HAP-1 (cell line): ENCODE data around the gene ENGASE.
A peak's percentile ranks its signal among the peaks of the same experiment; 100 is the strongest.

Source experiments
- DNase-seq, 2 experiments: peaks; one replicate each; pipeline ENCODE4 v3.0.0-alpha.2; 2016 to 2020; ENCODE audit warnings: low spot score in 2 of 2
- H3K27me3 ChIP-seq: fragments of 250-450 bp; sonication (Bioruptor Pico); 2 replicates; pipeline ENCODE4 v1.5.1; 2020; ENCODE audit warnings: low read depth, mild to moderate bottlenecking, moderate library complexity
- H3K36me3 ChIP-seq: fragments of 250-450 bp; sonication (Bioruptor Pico); replicated peaks from 2 replicates; pipeline ENCODE4 v1.5.1; 2020; ENCODE audit warnings: mild to moderate bottlenecking
- H3K4me1 ChIP-seq: fragments of 250-450 bp; sonication (Bioruptor Pico); 2 replicates; pipeline ENCODE4 v1.5.1; 2020; ENCODE audit warnings: mild to moderate bottlenecking
- H3K4me3 ChIP-seq: fragments of 250-450 bp; sonication (Bioruptor Pico); 2 replicates; pipeline ENCODE4 v1.5.1; 2020; ENCODE audit warnings: mild to moderate bottlenecking, moderate library complexity
- H3K9me3 ChIP-seq: fragments of 250-450 bp; sonication (Bioruptor Pico); 2 replicates; pipeline ENCODE4 v1.5.1; 2020; ENCODE audit warnings: mild to moderate bottlenecking, moderate library complexity
- in situ Hi-C: fragments of 300-500 bp; cut with MboI; formaldehyde crosslinking; loops from 3 replicates; pipeline ENCODE4 v1.14.3; 2020; ENCODE audit warnings: low sequenced_read_pairs, inconsistent platforms, mixed read lengths

The ENGASE gene

DNA sequence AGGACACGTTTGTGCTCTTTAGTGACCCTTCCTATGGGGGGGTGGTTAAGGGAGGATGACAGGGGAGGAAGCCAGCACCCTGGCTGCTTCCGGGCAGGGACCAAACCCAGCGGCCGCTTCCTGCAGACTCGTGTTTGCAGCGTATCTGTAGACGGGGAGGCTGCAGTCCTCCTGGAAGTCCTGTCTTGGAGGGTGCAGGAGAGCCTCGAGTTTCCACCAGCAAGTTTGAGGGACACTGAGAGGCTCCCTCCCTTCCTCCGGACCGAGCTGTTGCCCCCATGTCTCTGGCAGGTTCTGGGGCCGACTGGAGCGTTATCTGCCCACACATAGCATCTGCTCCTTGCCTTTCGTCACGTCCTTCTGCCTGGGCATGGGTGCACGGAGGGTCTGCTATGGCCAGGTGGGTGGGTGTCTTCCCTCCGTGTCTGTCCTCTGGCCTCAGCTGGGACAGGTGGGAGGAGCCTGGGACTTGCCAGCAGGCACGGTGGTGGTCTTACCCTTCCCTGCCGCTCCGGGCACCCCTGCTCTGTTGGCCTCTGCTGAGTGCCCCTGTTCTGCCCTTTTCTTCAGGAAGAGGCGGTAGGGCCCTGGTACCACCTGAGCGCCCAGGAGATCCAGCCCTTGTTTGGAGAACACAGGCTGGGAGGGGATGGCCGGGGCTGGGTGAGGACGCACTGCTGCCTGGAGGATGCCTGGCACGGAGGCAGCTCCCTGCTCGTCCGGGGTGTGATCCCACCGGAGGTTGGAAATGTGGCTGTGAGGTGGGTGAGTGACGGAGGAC lies 8.8 kb downstream of the ENGASE start:
- in situ Hi-C loops: loop anchor here (5.0 to 10.0 kb wide), 2 partner anchors 36 to 311 kb away; no protein-coding TSS in a partner anchor
- Histone ChIP-seq H3K4me1 (no peaks in the 10 kb centered on the region), H3K27me3 (no peaks in the 10 kb centered on the region), H3K9me3 (no peaks in the 10 kb centered on the region), H3K4me3 (no peak overlapping the region), H3K36me3 (peaks cover 40% of the 10 kb centered on the region)
- DNase-seq: no peak

DNA sequence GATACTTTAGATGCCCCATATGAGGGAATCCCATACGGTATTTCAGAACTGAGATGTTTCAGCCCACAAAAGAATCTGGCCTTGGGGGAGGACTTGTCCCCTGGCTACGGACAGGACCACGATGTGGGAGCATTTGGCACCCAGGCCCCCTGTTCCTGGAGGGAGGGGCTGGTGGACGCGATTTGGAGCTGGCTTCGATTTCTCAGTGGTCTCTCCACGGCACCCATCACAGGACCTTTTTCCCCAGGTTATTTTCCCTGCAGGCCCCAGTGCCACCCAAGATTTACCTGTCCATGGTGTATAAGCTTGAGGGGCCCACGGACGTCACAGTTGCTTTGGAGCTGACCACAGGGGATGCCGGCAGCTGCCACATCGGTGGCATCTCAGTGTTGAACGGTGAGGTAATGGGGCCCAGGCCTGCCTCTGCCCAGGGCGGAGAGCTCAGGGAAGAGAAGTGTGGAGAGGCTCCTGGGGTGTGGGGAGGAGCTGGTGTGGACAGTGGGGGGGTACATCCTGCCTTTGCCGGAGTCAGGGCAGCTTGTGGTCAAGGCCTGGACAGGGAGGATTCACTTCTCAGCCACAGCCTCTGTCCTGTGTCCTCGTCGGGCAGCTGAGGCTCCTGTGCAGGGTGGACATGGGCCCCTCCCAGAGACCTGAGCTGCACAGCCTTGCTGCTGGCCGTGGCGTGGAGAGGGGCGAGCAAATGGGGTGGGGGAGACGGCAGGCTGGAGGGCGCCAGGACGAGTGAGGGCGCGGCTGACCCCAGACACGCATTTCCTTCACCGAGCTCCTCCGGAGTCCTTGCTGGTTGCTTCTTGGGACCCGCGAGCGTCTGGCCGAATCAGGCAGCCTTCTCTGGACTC lies 9.9 kb downstream of the ENGASE start:
- DNase-seq: no peak
- Histone ChIP-seq H3K4me3 (no peak overlapping the region), H3K36me3 (peaks cover 34% of the 10 kb centered on the region), H3K9me3 (no peaks in the 10 kb centered on the region), H3K4me1 (no peaks in the 10 kb centered on the region), H3K27me3 (no peaks in the 10 kb centered on the region)
- in situ Hi-C loops: loop anchor here (5.0 to 10.0 kb wide), 2 partner anchors 37 to 310 kb away; no protein-coding TSS in a partner anchor

- Histone ChIP-seq H3K4me1 (no peaks in the 10 kb centered on the region), H3K27me3 (no peaks in the 10 kb centered on the region), H3K4me3 (no peak overlapping the region), H3K9me3 (no peaks in the 10 kb centered on the region), H3K36me3 (peaks cover 30% of the 10 kb centered on the region)
- in situ Hi-C loops: loop anchor here (10.0 kb wide), 1 partner anchor 309 kb away; no protein-coding TSS in a partner anchor
- DNase-seq: no peak
Measured at GRCh38 chr17:79085154-79085920, 10.7 kb downstream of the ENGASE start.

DNA sequence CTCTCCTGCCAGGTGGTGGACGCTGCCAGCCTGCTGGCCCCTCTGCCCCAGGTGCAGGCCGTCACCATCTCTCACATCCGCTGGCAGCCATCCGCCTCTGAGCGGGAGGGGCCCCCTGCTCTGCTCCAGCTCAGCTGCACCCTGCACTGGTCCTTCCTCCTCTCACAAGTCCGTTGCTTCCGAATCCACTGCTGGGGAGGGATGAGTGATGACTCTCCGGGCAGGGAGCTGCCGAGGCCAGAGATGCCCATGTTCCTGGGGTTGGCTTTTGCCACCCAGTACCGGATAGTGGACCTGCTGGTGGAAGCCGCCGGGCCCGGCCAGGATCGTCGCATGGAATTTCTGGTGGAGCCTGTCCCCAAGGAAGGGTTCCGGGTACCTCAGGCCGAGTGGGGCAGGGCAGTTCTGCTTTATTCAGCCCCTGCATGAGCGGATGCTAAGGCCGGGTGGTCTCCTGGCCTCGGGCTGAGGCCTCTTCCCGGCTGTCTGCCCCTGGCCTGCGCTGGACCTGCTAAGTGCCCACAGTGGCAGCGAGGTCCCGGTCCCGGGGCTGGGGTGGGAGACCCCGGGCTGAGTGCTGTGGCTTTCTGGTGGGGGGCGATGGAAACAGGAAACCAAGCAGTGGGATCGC lies 11.4 kb downstream of the ENGASE start:
- H3K27me3 ChIP-seq: no peaks in the 10 kb centered on the region
- no peak overlapping the region for H3K4me3 ChIP-seq
- H3K4me1 ChIP-seq: no peaks in the 10 kb centered on the region
- no peak for DNase-seq
- no peaks in the 10 kb centered on the region for H3K9me3 ChIP-seq
- in situ Hi-C loops: loop anchor here (10.0 kb wide), 1 partner anchor 309 kb away; no protein-coding TSS in a partner anchor
- H3K36me3 ChIP-seq: peaks cover 30% of the 10 kb centered on the region

DNA sequence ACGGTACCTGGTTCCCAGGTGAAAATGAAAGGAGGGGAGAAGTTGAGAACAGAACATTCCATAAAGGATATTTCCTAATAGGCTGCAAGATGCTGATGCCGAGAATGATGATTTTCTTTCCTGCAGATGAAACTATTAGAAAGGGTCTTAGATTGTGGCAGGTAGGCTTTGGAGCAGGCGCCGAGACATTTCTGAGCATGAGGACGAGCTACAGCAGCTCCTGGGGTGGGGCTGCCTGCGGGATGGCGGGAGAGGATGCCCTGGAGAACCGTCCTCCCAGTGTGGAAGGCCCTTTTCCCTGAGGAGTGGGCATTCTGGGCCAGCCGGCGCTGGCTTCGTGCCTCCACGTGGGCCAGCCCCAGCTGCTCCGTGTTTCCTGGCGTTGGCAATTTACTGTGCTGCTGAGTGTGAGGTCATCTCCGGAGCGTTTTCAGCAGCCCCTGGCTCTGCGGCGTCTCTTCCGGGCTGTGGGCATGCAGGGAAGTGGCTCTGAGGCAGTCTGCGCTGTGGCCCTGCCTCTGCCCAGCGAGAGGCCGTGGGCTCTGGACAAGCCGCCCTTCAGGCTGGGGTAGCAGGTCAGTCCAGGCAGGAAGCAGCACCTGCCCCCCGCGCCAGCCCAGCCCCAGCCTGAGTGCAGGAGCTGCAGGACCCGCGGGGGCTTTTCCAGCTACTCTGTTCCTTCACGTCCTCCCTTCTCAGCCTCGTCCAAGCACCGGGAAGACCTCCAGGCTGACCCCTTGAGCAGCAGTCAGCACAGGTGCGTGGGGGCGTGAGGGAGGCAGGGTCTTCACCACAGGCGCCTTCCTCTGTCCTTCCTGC lies 12.2 kb downstream of the ENGASE start:
- no peaks in the 10 kb centered on the region for H3K4me1 ChIP-seq

DNA sequence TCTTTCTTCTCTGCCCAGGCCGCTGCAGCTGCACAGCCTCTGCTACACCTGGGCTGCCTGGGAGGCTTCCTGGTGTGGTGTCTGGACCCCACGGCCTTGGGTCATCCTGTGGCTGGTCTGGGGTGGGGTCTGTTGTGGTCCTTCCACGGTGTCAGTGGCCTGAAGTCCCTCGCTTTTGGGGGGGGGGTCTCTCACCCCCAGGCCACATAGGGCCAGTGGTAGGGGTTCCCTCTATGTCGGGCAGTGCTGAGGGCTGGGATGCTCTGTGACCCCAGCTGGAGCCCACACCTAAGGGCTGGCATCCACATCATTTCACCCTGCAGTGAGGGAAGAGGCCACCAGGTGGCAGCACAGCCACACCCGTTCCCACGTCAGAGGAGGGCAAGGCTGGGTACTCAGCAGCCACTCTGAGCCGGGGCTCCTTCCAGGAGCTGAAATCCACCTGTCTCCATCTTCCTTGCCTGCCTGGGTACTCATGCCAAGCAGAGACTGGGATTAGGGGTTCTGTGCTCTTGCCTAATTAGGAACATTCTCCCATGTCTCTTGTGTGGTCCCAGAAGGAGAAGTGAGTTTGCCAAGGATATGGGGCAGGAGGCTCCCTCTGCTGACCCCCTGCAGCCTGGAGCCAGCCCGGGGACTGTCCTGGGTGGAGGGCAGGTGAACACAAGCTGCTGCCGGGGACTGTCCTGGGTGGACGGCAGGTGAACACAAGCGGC lies 13.0 kb downstream of the ENGASE start:
- Histone ChIP-seq H3K36me3 (peaks cover 22% of the 10 kb centered on the region), H3K27me3 (no peaks in the 10 kb centered on the region), H3K9me3 (no peaks in the 10 kb centered on the region), H3K4me1 (no peaks in the 10 kb centered on the region), H3K4me3 (no peak overlapping the region)
- in situ Hi-C loops: loop anchor here (10.0 kb wide), 1 partner anchor 307 kb away; no protein-coding TSS in a partner anchor
- peak; percentile 34 to 84 for DNase-seq

More for the DNA sequence above, 12.2 kb downstream of the ENGASE start:
- Histone ChIP-seq H3K4me3 (no peak overlapping the region), H3K36me3 (peaks cover 29% of the 10 kb centered on the region), H3K27me3 (no peaks in the 10 kb centered on the region), H3K9me3 (no peaks in the 10 kb centered on the region)
- in situ Hi-C loops: loop anchor here (10.0 kb wide), 1 partner anchor 308 kb away; no protein-coding TSS in a partner anchor
- DNase-seq: no peak

DNA sequence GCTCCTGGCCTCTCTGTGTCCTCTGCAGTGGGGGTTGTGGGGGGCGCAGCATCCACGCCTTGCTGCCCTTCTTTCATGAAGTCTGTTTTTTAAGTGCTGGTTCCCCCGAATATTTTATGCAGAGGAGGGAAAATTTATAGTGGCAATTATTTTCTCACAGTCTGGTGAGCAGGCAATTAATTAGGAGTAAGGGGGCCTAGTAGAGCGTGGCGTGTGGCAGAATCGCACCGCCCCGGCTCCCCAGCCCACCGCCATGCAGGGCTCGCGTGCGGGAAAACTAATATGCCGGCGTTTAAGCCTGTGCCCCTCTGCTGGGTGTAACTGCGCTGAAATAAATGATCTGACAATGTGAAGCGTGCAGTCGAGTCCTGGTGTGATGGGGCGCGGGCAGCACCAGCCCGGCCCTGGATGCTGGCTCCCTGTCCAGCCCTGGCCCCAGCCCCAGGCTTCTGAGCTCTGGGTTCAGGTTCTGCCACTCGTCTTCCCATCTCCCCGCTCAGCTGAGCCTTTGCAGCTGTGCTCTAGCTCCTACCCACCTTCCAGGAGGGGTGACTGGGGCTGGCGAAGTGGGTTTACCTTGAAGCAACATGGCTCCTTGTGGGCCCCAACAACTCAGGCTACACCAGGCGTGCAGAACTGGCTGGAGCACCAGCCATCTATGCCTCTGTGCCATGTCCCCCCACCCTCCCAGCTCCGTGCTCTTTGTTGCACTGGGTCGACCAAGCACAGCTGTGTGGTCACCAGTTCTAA lies 13.8 kb downstream of the ENGASE start:
- peaks cover 13% of the 10 kb centered on the region for H3K36me3 ChIP-seq

DNA sequence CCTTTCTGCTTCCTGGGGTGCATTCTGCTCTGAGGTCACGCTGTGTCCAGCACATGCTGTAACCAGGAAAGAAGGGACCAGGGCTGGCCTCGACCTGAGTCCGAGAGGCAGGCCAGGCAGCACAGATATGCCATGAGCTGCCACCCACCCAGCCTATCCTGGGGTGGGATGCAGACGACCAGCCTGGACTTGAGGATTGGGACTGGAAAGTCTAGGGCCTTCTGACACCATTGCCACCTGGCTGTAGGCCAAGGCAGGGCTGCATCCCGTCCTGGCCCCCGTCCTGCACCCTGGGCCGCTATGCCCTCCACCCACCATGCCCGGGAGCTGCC lies 14.3 kb downstream of the ENGASE start:
- Histone ChIP-seq H3K4me1 (no peaks in the 10 kb centered on the region), H3K36me3 (peaks cover 12% of the 10 kb centered on the region), H3K4me3 (no peak overlapping the region), H3K27me3 (no peaks in the 10 kb centered on the region), H3K9me3 (no peaks in the 10 kb centered on the region)
- in situ Hi-C loops: loop anchor here (10.0 kb wide), 1 partner anchor 306 kb away; no protein-coding TSS in a partner anchor
- no peak for DNase-seq

More for the DNA sequence above, 13.8 kb downstream of the ENGASE start:
- Histone ChIP-seq H3K27me3 (no peaks in the 10 kb centered on the region), H3K4me3 (no peak overlapping the region), H3K4me1 (no peaks in the 10 kb centered on the region), H3K9me3 (no peaks in the 10 kb centered on the region)
- in situ Hi-C loops: loop anchor here (10.0 kb wide), 1 partner anchor 306 kb away; no protein-coding TSS in a partner anchor
- DNase-seq: no peak

- no peak for DNase-seq
- Histone ChIP-seq H3K9me3 (no peaks in the 10 kb centered on the region), H3K4me1 (no peaks in the 10 kb centered on the region), H3K27me3 (no peaks in the 10 kb centered on the region), H3K4me3 (no peak overlapping the region), H3K36me3 (peaks cover 12% of the 10 kb centered on the region)
- in situ Hi-C loops: loop anchor here (10.0 kb wide), 1 partner anchor 305 kb away; no protein-coding TSS in a partner anchor
Measured at GRCh38 chr17:79089720-79090442, 15.3 kb downstream of the ENGASE start.

DNA sequence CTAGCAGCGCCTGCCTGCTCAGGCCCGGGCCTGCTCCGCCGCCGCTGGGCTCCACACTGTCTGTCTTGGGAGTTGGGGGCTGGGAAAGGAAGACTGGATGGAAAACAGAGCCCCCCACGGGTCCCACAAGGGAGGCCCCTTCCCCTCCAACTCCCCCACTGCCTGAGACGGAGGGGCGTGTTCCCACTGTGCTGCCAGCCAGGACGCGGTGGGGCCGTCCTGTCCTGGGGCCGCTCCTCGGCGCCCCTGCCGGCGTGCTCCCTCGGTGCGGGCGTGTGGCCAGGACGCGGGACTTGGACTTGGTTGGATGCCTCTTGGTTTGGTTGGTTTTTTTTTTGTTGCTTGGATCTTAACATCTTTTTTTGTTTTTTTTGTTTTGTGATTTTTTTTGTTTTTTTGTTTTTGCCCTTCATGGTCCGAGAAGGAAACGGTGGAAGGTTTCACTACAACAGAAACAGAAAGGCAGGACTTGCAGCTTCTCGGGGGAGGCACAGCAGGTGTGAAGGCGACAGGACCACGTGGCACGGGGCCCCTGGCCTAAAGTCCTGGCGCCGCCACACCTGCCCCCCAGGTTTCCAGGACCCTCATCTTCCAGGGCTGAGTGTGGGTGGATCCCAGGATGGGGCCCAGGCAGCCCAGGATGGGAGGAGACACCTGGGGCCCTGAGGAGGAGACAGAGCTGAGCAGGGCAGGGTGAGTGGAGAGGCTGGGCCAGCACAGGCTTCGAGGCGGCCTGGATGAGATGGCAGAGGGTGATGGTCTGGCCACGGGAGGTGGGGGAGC lies 16.0 kb downstream of the ENGASE start:
- Histone ChIP-seq H3K4me3 (no peak overlapping the region), H3K27me3 (no peaks in the 10 kb centered on the region)
- in situ Hi-C loops: no loop called here

More for the DNA sequence above, 16.0 kb downstream of the ENGASE start:
- Histone ChIP-seq H3K36me3 (peaks cover 9% of the 10 kb centered on the region), H3K4me1 (no peaks in the 10 kb centered on the region), H3K9me3 (no peaks in the 10 kb centered on the region)
- no peak for DNase-seq
